ENCODE data around the gene ST6GALNAC3. TPM values are rescaled to one million over a fixed set of nuclear protein-coding genes. Genes with fewer than 3 reads are reported as not detected.

ST6GALNAC3 gene
- total RNA-seq, 1 experiment from 2014 or later, result 0.82 TPM

GRCh38 chr1:76291191-76291590 lies 216.6 kb downstream of the ST6GALNAC3 start:
- no peak for DNase-seq (ENCODE audit: unreplicated experiment)
- no peak for TF ChIP-seq CTCF (IDR thresholded peaks at IDR 0.05; ENCODE audit: unreplicated experiment)
- POLR2A ChIA-PET, result no interaction called here
- no peak overlapping the region for H3K27ac Mint-ChIP-seq (ENCODE audit: low read depth, unreplicated experiment)
- CTCF ChIA-PET, result interaction anchor here (0.6 kb wide), 1 partner anchor 846 kb away, joined by 3 read pairs; no protein-coding TSS in a partner anchor
- BruUV-seq (replicated peaks), result no TSS peak
- no peaks in the 10 kb centered on the region for H3K4me1 Mint-ChIP-seq (ENCODE audit: insufficient read depth, unreplicated experiment)
- H3K36me3 Mint-ChIP-seq (ENCODE audit: insufficient read depth, unreplicated experiment), result no peaks in the 10 kb centered on the region
- peaks cover 21% of the 10 kb centered on the region for H3K27me3 Mint-ChIP-seq (ENCODE audit: insufficient read depth, unreplicated experiment)
- no peak overlapping the region for H3K4me3 Mint-ChIP-seq (ENCODE audit: unreplicated experiment)
- no peaks in the 10 kb centered on the region for H3K9me3 Mint-ChIP-seq (ENCODE audit: unreplicated experiment)
- intact Hi-C loops (cut with micrococcal nuclease), result no loop called here

GRCh38 chr1:76291737-76292136 lies 217.2 kb downstream of the ST6GALNAC3 start:
- Mint-ChIP-seq H3K9me3 (ENCODE audit: unreplicated experiment) (no peaks in the 10 kb centered on the region), H3K4me3 (ENCODE audit: unreplicated experiment) (no peak overlapping the region), H3K4me1 (ENCODE audit: insufficient read depth, unreplicated experiment) (no peaks in the 10 kb centered on the region), H3K27ac (ENCODE audit: low read depth, unreplicated experiment) (no peak overlapping the region), H3K27me3 (ENCODE audit: insufficient read depth, unreplicated experiment) (peaks cover 27% of the 10 kb centered on the region), H3K36me3 (ENCODE audit: insufficient read depth, unreplicated experiment) (no peaks in the 10 kb centered on the region)
- DNase-seq (ENCODE audit: unreplicated experiment), result no peak
- POLR2A ChIA-PET, result no interaction called here
- intact Hi-C loops (cut with micrococcal nuclease), result no loop called here
- BruUV-seq (replicated peaks), result no TSS peak
- CTCF ChIA-PET, result no interaction called here
- no peak for TF ChIP-seq CTCF (IDR thresholded peaks at IDR 0.05; ENCODE audit: unreplicated experiment)

- POLR2A ChIA-PET, result no interaction called here
- no TSS peak for BruUV-seq (replicated peaks)
- intact Hi-C loops (cut with micrococcal nuclease), result no loop called here
- H3K4me3 Mint-ChIP-seq (ENCODE audit: unreplicated experiment), result no peak overlapping the region
- CTCF ChIA-PET, result no interaction called here
- no peak overlapping the region for H3K27ac Mint-ChIP-seq (ENCODE audit: low read depth, unreplicated experiment)
- TF ChIP-seq CTCF (IDR thresholded peaks at IDR 0.05; ENCODE audit: unreplicated experiment), result no peak
- no peaks in the 10 kb centered on the region for H3K36me3 Mint-ChIP-seq (ENCODE audit: insufficient read depth, unreplicated experiment)
- H3K9me3 Mint-ChIP-seq (ENCODE audit: unreplicated experiment), result no peaks in the 10 kb centered on the region
- H3K4me1 Mint-ChIP-seq (ENCODE audit: insufficient read depth, unreplicated experiment), result no peaks in the 10 kb centered on the region
- no peak for DNase-seq (ENCODE audit: unreplicated experiment)
- H3K27me3 Mint-ChIP-seq (ENCODE audit: insufficient read depth, unreplicated experiment), result peaks cover 29% of the 10 kb centered on the region
These were observed 218.1 kb downstream of the ST6GALNAC3 start for GRCh38 chr1:76292418-76293184.

GRCh38 chr1:76293831-76294230 lies 219.3 kb downstream of the ST6GALNAC3 start:
- Mint-ChIP-seq H3K9me3 (ENCODE audit: unreplicated experiment) (no peaks in the 10 kb centered on the region), H3K4me1 (ENCODE audit: insufficient read depth, unreplicated experiment) (no peaks in the 10 kb centered on the region), H3K4me3 (ENCODE audit: unreplicated experiment) (no peak overlapping the region), H3K36me3 (ENCODE audit: insufficient read depth, unreplicated experiment) (no peaks in the 10 kb centered on the region), H3K27me3 (ENCODE audit: insufficient read depth, unreplicated experiment) (peaks cover 29% of the 10 kb centered on the region), H3K27ac (ENCODE audit: low read depth, unreplicated experiment) (no peak overlapping the region)
- POLR2A ChIA-PET, result no interaction called here
- no peak for DNase-seq (ENCODE audit: unreplicated experiment)
- CTCF ChIA-PET, result interaction anchor here (0.6 kb wide), 1 partner anchor 47 kb away, joined by 3 read pairs; no protein-coding TSS in a partner anchor
- intact Hi-C loops (cut with micrococcal nuclease), result no loop called here
- BruUV-seq (replicated peaks), result no TSS peak
- TF ChIP-seq CTCF (IDR thresholded peaks at IDR 0.05; ENCODE audit: unreplicated experiment), result no peak

Data from MCF 10A (cell line).